Activated naive CD4-positive, alpha-beta T cell treated with Interleukin-2 at 50 U/mL for 16 hours (primary cell): ENCODE measurements around the gene PTPN23.
"Not testable (repeated sequence)": the region's sequence is repeated elsewhere in the genome, so short reads cannot be mapped to it uniquely, and the experiment has no call there.

Experiments used
- DNase-seq: peaks from one replicate; pipeline ENCODE4 v3.0.0-alpha.2; 2020

Gene PTPN23

DNA sequence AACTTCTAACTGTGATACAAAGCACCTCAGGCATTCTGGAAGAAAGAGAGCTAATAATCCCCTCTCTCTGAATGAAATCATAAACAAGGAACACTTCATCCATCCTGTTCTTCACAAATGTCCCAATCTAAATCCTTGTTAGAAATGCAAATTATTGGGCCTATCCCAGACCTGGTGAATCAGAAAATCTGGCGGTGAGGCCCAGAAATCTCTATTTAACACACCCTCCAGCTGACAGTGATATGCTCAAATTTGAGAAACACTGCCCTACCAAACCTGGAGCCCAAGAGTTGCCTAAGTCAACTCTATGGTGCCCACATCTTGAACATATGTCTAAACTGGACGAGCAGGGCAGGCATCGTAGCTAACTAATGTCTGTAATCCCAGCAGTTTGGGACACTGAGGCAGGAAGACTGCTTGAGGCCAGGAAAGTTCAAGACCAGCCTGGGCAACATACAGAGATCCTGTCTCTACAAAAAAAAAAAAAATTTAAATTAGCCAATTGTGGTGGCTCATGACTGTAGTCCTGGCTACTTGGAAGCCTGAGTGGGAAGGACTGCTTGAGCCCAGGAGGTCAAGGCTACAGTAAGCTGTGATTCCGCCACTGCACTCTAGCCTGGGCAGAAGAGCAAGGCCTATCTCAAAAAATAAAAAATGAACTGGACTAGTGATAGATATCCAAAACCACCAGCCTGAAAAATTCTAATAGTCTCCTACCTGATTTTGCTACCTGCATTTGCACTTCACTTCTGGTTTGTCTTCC is 71.8 kb downstream of the PTPN23 start:
- no peak for DNase-seq

DNA sequence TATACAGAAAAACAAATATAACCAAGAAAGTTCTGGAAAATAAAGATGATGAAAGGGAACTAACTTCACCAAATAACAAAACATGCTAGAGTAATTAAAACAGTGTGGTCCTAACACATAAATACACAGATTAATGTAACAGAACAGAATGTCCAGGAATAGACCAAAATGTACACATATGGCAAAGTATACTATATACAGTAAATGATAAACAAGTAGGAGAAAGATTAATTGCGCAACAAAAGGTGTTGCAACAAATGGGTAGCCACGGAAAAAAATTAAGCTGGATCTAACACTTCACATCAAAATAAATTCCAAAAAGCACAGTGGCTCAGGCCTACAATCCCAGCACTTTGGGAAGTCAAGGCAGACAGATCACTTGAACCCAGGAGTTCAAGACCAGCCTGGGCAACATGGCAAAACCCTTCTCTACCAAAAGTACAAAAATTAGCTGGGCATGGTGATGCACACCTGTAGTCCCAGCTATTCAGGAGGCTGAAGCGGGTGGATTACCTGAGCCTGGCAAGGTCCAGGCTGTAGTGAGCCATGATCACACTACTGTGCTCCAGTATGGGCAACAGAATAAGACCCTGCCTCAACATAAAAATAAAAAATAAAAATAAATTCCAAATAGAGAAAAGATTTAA is 75.1 kb downstream of the PTPN23 start:
- DNase-seq: no peak

DNA sequence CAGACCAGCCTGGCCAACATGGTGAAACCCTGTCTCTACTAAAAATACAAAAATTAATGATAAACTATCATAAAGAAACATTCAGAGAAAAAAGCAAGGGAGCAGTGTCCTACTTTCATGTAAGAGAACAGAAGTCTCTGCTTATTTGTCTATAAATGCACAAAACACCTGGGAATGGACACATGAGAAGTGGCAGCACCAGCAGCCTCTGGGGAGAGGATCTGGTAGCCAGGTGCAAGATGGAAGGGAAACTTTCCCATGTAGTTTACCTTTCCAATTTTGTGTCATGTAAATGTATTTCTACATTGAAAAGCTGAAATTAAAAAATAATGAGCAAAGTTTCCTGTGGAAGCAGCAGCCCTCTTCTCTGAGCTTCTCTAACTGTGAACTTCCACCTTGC is 76.2 kb downstream of the PTPN23 start:
- DNase-seq: no peak

DNA sequence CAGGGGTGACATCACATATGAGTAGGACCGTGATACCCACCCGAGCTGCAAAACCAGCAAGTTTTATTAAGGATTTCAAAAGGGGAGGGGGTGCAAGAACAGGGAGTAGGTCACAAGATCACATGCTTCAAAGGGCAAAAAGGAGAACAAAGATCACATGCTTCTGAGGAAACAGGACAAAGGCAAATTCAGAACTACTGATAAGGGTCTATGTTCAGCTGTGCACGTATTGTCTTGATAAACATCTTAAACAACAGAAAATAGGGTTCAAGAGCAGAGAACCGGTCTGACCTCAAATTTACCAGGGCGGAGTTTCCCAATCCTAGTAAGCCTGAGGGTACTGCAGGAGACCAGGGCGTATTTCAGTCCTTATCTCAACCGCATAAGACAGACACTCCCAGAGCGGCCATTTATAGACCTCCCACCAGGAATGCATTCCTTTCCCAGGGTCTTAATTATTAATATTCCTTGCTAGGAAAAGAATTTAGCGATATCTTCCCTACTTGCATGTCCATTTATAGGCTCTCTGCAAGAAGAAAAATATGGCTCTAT is 78.8 kb downstream of the PTPN23 start:
- not testable (repeated sequence) for DNase-seq
